CD4-positive, alpha-beta T cell treated with Interleukin-17A for 1 hour (primary cell): ENCODE data around the gene MACROD2.

Experiments used
- DNase-seq: peaks from one replicate; pipeline ENCODE4 v3.0.0-alpha.2; 2020

The MACROD2 gene

GRCh38 chr20:15623215-15623614 lies 1627.9 kb downstream of the MACROD2 start:
- no peak for DNase-seq

GRCh38 chr20:15625981-15626380 lies 1630.7 kb downstream of the MACROD2 start:
- no peak for DNase-seq

- no peak for DNase-seq
Observed at GRCh38 chr20:15627089-15627488, 1631.8 kb downstream of the MACROD2 start.

GRCh38 chr20:15627501-15627903 lies 1632.2 kb downstream of the MACROD2 start:
- no peak for DNase-seq

- DNase-seq = no peak
Observed at GRCh38 chr20:15628851-15629353, 1633.6 kb downstream of the MACROD2 start.

GRCh38 chr20:15630360-15630759 lies 1635.0 kb downstream of the MACROD2 start:
- DNase-seq = no peak

- DNase-seq = no peak
Observed at GRCh38 chr20:15632680-15633079, 1637.4 kb downstream of the MACROD2 start.

GRCh38 chr20:15634102-15634501 lies 1638.8 kb downstream of the MACROD2 start:
- DNase-seq = no peak

GRCh38 chr20:15637546-15637945 lies 1642.2 kb downstream of the MACROD2 start:
- no peak for DNase-seq

GRCh38 chr20:15637950-15638754 lies 1642.8 kb downstream of the MACROD2 start:
- no peak for DNase-seq

GRCh38 chr20:15638816-15639215 lies 1643.5 kb downstream of the MACROD2 start:
- DNase-seq = no peak

- no peak for DNase-seq
Observed at GRCh38 chr20:15639839-15640238, 1644.5 kb downstream of the MACROD2 start.

- DNase-seq = no peak
Observed at GRCh38 chr20:15642109-15642508, 1646.8 kb downstream of the MACROD2 start.

GRCh38 chr20:15642676-15643075 lies 1647.4 kb downstream of the MACROD2 start:
- DNase-seq = no peak

GRCh38 chr20:15643713-15644112 lies 1648.4 kb downstream of the MACROD2 start:
- DNase-seq = no peak

- DNase-seq = no peak
Observed at GRCh38 chr20:15645816-15646215, 1650.5 kb downstream of the MACROD2 start.

- DNase-seq = no peak
Observed at GRCh38 chr20:15653396-15654207, 1658.3 kb downstream of the MACROD2 start.

GRCh38 chr20:15654208-15654649 lies 1658.9 kb downstream of the MACROD2 start:
- DNase-seq = no peak

GRCh38 chr20:15655295-15655874 lies 1660.1 kb downstream of the MACROD2 start:
- no peak for DNase-seq

GRCh38 chr20:15656124-15656523 lies 1660.8 kb downstream of the MACROD2 start:
- no peak for DNase-seq

- no peak for DNase-seq
Observed at GRCh38 chr20:15658295-15658694, 1663.0 kb downstream of the MACROD2 start.

GRCh38 chr20:15673206-15673605 lies 1677.9 kb downstream of the MACROD2 start:
- no peak for DNase-seq
